Measurements from ENCODE around the gene ZNF33B. TPM values are rescaled to one million over a fixed set of nuclear protein-coding genes. Genes with fewer than 3 reads are reported as not detected.
A peak's percentile ranks its signal among the peaks of the same experiment; 100 is the strongest.

Gene ZNF33B
- total and polyA plus RNA-seq, 4 donors, result 7.1 to 46.8 (median 18.3) TPM

DNA sequence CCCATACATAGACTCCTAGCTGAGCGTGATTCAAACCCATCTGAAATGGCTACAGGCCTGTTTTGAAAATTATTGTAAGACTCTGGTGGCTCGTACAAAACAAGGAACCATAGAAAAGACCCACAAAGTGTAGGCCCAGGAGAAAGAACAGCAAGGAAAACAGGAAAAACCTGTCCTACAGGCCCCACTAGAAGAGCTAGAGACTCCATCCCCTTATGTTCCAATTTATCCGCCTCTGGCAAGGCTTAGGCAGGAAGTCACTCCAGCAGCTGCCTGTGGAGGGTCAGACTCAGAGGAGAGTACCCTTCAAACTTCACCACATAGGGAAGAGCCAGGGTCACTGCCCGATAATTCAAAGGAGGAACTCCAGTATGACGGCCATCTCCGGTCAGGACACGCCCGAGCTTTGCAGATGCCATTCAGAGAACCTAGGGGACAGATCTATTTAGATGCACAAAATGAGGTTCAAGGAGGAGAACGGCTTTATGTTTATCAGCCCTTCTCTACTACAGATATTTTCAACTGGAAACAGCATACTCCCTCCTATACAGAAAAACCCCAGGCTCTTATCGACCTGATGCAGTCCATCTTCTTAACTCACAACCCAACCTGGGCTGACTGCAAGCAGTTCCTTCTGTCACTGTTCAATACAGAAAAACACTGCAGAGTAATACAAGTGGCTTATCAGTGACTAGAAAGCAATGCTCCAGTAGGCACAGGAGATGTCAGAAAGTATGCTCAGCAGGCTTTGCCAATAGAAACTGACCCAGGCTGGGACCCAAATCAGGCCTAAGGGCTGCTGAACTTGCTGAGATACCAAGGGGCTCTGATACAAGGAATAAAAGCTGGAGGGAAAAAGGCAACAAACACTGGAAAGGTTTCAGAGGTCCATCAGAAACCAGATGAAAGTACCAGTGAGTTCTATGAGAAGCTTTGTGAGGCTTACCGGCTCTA lies 8.6 kb upstream of the ZNF33B start:
- intact Hi-C loops (cut with DNase I), result no loop called here
- no peaks in the 10 kb centered on the region for H3K27me3 ChIP-seq (ENCODE audit: control insufficient read depth in 1 of 2, insufficient read depth in 2 of 2, low read length in 1 of 2)
- DNase-seq, result no peak
- H3K27ac ChIP-seq (ENCODE audit: low read depth in 1 of 2, low read length in 2 of 2), result no peak overlapping the region
- no peaks in the 10 kb centered on the region for H3K36me3 ChIP-seq (ENCODE audit: control insufficient read depth in 1 of 2, insufficient read depth in 2 of 2, low read length in 1 of 2)
- no peak overlapping the region for H3K4me3 ChIP-seq (ENCODE audit: low read length in 2 of 2)
- H3K4me1 ChIP-seq (ENCODE audit: control insufficient read depth in 1 of 2, insufficient read depth in 2 of 2, low read length in 2 of 2), result no peaks in the 10 kb centered on the region
- 82 to 85% methylated on average over 11 of the region's 11 CpGs for WGBS, 2 donors
- no peaks in the 10 kb centered on the region for H3K9me3 ChIP-seq (ENCODE audit: control insufficient read depth, low read length)
- no peak for ATAC-seq (ENCODE audit: low FRiP score)

DNA sequence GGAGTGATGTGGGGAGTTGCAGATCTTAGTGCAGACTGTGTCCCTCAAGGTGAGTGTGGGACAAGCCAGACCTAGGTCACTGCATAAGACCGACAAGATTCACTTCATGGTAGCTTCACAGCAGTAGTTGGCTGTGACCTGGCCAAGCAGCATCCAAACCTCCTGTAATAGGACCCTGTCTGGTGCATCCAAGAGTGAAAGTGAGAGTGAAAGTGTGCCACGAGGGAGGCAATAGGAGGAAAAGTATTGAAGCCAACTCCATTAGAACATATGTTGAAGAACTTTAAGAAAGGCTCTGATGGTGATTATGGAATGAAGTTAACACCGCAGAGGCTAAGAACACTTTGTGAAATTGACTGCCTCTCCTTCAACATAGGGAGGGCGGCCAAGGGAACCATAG lies 7.8 kb upstream of the ZNF33B start:
- no peaks in the 10 kb centered on the region for H3K27me3 ChIP-seq (ENCODE audit: control insufficient read depth in 1 of 2, insufficient read depth in 2 of 2, low read length in 1 of 2)
- no peak for DNase-seq
- ATAC-seq (ENCODE audit: low FRiP score), result no peak
- WGBS, 2 donors, result 78 to 81% methylated on average over 4 of the region's 4 CpGs
- no peaks in the 10 kb centered on the region for H3K4me1 ChIP-seq (ENCODE audit: control insufficient read depth in 1 of 2, insufficient read depth in 2 of 2, low read length in 2 of 2)
- H3K4me3 ChIP-seq (ENCODE audit: low read length in 2 of 2), result no peak overlapping the region
- intact Hi-C loops (cut with DNase I), result no loop called here
- no peaks in the 10 kb centered on the region for H3K9me3 ChIP-seq (ENCODE audit: control insufficient read depth, low read length)
- no peaks in the 10 kb centered on the region for H3K36me3 ChIP-seq (ENCODE audit: control insufficient read depth in 1 of 2, insufficient read depth in 2 of 2, low read length in 1 of 2)
- no peak overlapping the region for H3K27ac ChIP-seq (ENCODE audit: low read depth in 1 of 2, low read length in 2 of 2)

DNA sequence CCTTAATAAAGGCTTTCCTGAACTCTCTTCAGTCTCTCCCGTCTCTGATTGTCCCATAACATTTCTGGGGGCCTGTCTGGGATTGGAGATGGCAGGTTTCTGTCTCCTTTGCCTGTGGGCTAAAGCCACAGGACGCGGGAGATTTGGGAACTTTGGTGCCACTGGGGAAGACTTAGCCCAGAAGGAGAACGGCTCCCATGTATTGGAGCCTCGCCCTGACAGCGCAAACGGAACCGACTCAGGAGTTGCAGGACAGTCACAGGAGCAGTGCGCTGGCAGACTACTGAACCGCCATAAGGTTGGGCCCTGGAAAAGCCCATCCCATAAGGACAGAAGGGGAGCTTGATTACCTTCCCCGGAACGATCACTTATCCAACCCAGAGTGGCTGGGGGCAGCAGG lies 7.1 kb upstream of the ZNF33B start:
- Histone ChIP-seq H3K27me3 (ENCODE audit: control insufficient read depth in 1 of 2, insufficient read depth in 2 of 2, low read length in 1 of 2) (no peaks in the 10 kb centered on the region), H3K27ac (ENCODE audit: low read depth in 1 of 2, low read length in 2 of 2) (no peak overlapping the region), H3K36me3 (ENCODE audit: control insufficient read depth in 1 of 2, insufficient read depth in 2 of 2, low read length in 1 of 2) (no peaks in the 10 kb centered on the region), H3K9me3 (ENCODE audit: control insufficient read depth, low read length) (no peaks in the 10 kb centered on the region), H3K4me3 (ENCODE audit: low read length in 2 of 2) (no peak overlapping the region), H3K4me1 (ENCODE audit: control insufficient read depth in 1 of 2, insufficient read depth in 2 of 2, low read length in 2 of 2) (no peaks in the 10 kb centered on the region)
- intact Hi-C loops (cut with DNase I), result no loop called here
- WGBS, 2 donors, result 79 to 80% methylated on average over 12 of the region's 12 CpGs
- ATAC-seq (ENCODE audit: low FRiP score) (no peak), DNase-seq (no peak)

DNA sequence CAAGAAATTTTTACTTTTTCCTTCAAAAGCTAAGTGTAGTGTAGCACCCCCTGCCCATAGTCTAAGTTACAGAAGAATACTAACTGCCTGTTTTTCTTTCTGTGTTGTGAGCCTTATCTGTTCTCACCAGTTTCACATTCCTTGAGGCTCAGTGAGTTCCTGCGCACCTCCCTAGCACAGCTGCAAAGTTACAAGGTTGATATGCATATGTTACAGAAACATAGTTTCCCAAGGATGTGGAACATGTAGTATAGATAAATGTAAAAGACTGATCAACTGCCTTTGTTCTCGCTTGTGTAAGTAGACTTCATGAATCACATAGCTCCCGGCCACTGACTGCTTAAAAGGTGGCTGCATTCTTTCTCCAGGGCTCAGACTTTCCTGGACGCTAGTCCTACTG lies 6.7 kb upstream of the ZNF33B start:
- Histone ChIP-seq H3K27ac (ENCODE audit: low read depth in 1 of 2, low read length in 2 of 2) (no peak overlapping the region), H3K36me3 (ENCODE audit: control insufficient read depth in 1 of 2, insufficient read depth in 2 of 2, low read length in 1 of 2) (no peaks in the 10 kb centered on the region), H3K9me3 (ENCODE audit: control insufficient read depth, low read length) (no peaks in the 10 kb centered on the region), H3K4me3 (ENCODE audit: low read length in 2 of 2) (no peak overlapping the region), H3K4me1 (ENCODE audit: control insufficient read depth in 1 of 2, insufficient read depth in 2 of 2, low read length in 2 of 2) (no peaks in the 10 kb centered on the region), H3K27me3 (ENCODE audit: control insufficient read depth in 1 of 2, insufficient read depth in 2 of 2, low read length in 1 of 2) (no peaks in the 10 kb centered on the region)
- ATAC-seq (ENCODE audit: low FRiP score), result no peak
- DNase-seq, result no peak
- intact Hi-C loops (cut with DNase I), result no loop called here
- WGBS, 2 donors, result 25 to 47% methylated on average over 4 of the region's 4 CpGs

DNA sequence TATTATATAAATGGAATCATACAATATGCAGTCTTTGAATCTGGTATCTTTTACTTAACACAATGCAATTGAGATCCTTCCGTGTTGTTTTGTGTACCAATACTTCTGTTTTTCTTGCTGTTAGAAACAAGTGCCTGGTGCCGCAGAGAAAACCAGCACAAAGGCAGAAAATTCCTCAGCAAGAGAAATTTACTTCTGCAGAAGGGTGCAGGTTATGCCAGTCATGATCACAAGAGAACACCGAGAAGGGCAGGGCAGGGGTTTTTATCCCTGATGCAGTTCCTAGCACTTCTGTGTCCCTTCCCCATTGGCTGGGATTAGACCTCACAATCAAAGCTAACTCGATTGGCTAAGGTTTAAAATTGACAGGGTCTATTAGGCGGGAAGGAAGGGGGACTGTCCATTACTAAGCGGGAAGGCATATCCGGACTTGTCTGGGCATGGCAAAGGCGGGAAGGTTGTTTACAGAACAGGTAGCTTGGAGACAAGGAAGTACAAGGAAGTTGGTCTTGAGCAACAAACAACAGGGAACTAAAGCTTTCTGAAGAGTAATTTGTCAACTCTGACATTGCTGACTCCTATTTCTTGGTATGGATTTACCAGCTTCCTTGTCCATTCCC lies 2.4 kb upstream of the ZNF33B start:
- Histone ChIP-seq H3K4me1 (ENCODE audit: control insufficient read depth in 1 of 2, insufficient read depth in 2 of 2, low read length in 2 of 2) (no peaks in the 10 kb centered on the region), H3K36me3 (ENCODE audit: control insufficient read depth in 1 of 2, insufficient read depth in 2 of 2, low read length in 1 of 2) (no peaks in the 10 kb centered on the region), H3K9me3 (ENCODE audit: control insufficient read depth, low read length) (no peaks in the 10 kb centered on the region), H3K4me3 (ENCODE audit: low read length in 2 of 2) (no peak overlapping the region), H3K27me3 (ENCODE audit: control insufficient read depth in 1 of 2, insufficient read depth in 2 of 2, low read length in 1 of 2) (no peaks in the 10 kb centered on the region), H3K27ac (ENCODE audit: low read depth in 1 of 2, low read length in 2 of 2) (no peak overlapping the region)
- intact Hi-C loops (cut with DNase I), result no loop called here
- WGBS, 2 donors, result 80 to 81% methylated on average over 8 of the region's 8 CpGs
- DNase-seq (no peak), ATAC-seq (ENCODE audit: low FRiP score) (no peak)

DNA sequence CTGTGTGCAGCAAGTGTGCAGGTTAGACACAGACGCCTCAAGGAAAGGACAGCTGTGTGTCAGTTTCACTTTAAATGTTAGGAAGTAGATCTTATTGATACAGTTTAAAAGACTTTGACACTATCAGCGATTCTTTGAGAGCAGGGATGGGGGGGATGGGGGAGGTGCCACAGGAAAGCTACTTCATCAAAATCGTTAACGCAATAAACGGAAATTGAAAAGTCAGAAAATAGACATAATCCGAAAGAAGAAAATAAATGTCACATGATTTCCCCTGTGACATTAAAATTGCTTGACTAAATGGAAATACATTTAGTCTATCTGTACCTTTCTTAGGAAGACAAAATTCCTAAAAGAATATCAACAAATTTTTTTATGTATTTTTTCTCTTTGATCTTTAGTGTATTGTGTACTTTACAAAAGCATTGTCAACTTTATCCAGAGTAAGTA lies 476 bp upstream of the ZNF33B start:
- Histone ChIP-seq H3K9me3 (ENCODE audit: control insufficient read depth, low read length) (no peaks in the 10 kb centered on the region), H3K4me3 (ENCODE audit: low read length in 2 of 2) (peak overlapping the region; percentile 75 to 84), H3K4me1 (ENCODE audit: control insufficient read depth in 1 of 2, insufficient read depth in 2 of 2, low read length in 2 of 2) (no peaks in the 10 kb centered on the region), H3K27ac (ENCODE audit: low read depth in 1 of 2, low read length in 2 of 2) (peak overlapping the region in 1 of 2 donors; percentile 58), H3K36me3 (ENCODE audit: control insufficient read depth in 1 of 2, insufficient read depth in 2 of 2, low read length in 1 of 2) (no peaks in the 10 kb centered on the region), H3K27me3 (ENCODE audit: control insufficient read depth in 1 of 2, insufficient read depth in 2 of 2, low read length in 1 of 2) (no peaks in the 10 kb centered on the region)
- intact Hi-C loops (cut with DNase I), result loop anchor here (2.0 to 10.0 kb wide), 3 partner anchors 86 to 116 kb away; no protein-coding TSS in a partner anchor
- DNase-seq, result no peak
- WGBS, 2 donors, result 1 to 2% methylated on average over 6 of the region's 6 CpGs
- no peak for ATAC-seq (ENCODE audit: low FRiP score)

DNA sequence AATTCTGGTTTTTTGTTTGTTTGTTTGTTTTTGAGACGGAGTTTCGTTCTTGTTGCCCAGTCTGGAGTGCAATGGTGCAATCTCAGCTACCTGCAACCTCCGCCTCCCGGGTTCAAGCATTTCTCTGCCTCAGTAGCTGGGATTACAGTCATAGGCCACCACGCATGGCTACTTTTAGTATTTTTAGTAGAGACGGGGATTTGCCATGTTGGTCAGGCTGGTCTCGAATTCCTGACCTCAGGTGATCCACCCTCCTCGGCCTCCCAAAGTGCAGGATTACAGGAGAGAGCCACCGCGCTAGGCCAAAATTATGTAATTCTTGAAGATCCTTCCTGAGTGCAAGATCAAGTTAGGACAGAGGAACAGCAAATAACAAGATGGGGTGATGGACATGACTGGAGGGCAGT lies 719 bp downstream of the ZNF33B start:
- DNase-seq, result no peak
- WGBS, 2 donors, result 18 to 24% methylated on average over 10 of the region's 10 CpGs
- no peak for ATAC-seq (ENCODE audit: low FRiP score)
- Histone ChIP-seq H3K4me1 (ENCODE audit: control insufficient read depth in 1 of 2, insufficient read depth in 2 of 2, low read length in 2 of 2) (no peaks in the 10 kb centered on the region), H3K4me3 (ENCODE audit: low read length in 2 of 2) (peak overlapping the region; percentile 75 to 84), H3K27ac (ENCODE audit: low read depth in 1 of 2, low read length in 2 of 2) (no peak overlapping the region), H3K36me3 (ENCODE audit: control insufficient read depth in 1 of 2, insufficient read depth in 2 of 2, low read length in 1 of 2) (no peaks in the 10 kb centered on the region), H3K9me3 (ENCODE audit: control insufficient read depth, low read length) (no peaks in the 10 kb centered on the region), H3K27me3 (ENCODE audit: control insufficient read depth in 1 of 2, insufficient read depth in 2 of 2, low read length in 1 of 2) (no peaks in the 10 kb centered on the region)
- intact Hi-C loops (cut with DNase I), result loop anchor here (2.0 to 10.0 kb wide), 3 partner anchors 85 to 117 kb away; no protein-coding TSS in a partner anchor

DNA sequence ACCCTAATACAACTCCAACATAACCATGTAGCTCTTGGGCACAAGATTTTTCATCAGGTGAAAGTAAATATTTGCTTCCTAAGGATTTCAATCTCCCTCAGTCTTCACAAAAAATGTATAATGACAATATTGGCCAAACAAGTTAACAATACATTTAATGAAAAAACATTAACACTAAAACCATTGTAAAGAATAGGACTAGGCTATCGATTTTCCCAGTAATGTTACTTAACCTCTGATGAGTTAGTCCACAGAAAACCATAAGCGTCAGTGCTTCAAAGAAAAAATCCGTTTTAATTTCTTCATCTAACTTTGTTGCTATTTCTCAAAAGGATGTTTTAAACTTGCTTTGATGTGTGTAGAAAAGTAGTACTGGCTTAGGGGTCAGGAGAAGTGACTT lies 1.2 kb downstream of the ZNF33B start:
- DNase-seq, result no peak
- intact Hi-C loops (cut with DNase I), result loop anchor here (5.0 to 10.0 kb wide), 2 partner anchors 85 to 118 kb away; no protein-coding TSS in a partner anchor
- no peak for ATAC-seq (ENCODE audit: low FRiP score)
- Histone ChIP-seq H3K9me3 (ENCODE audit: control insufficient read depth, low read length) (no peaks in the 10 kb centered on the region), H3K4me1 (ENCODE audit: control insufficient read depth in 1 of 2, insufficient read depth in 2 of 2, low read length in 2 of 2) (no peaks in the 10 kb centered on the region), H3K4me3 (ENCODE audit: low read length in 2 of 2) (no peak overlapping the region), H3K27ac (ENCODE audit: low read depth in 1 of 2, low read length in 2 of 2) (no peak overlapping the region), H3K27me3 (ENCODE audit: control insufficient read depth in 1 of 2, insufficient read depth in 2 of 2, low read length in 1 of 2) (no peaks in the 10 kb centered on the region), H3K36me3 (ENCODE audit: control insufficient read depth in 1 of 2, insufficient read depth in 2 of 2, low read length in 1 of 2) (no peaks in the 10 kb centered on the region)
- 75 to 79% methylated on average over 3 of the region's 3 CpGs for WGBS, 2 donors
